ENCODE measurements around the gene TSPEAR.

Gene TSPEAR

DNA sequence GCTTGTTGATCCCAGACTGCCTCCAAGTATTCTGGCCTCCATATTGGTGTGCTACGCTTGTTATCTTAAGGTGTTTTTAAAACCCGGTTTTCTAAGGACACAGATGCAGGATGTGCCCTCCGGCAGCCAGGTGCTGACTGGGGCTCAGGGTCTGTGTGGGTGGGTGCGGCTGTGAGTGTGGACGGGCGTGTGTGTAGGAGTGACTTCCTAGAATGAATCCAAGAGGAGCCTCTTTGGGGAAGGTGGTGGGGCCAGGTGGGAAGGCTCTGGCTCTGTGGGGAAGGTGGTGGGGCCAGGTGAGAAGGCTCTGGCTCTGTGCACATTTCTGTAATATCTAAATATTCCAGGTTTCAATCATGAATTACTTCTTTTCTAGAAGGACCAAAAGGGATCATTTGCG is 12.8 kb upstream of the TSPEAR start:
- Histone ChIP-seq H3F3A (ENCODE audit: insufficient read depth) (no peaks in the 10 kb centered on the region), H3K36me3 (ENCODE audit: low read length) (no peaks in the 10 kb centered on the region), H4K20me1 (ENCODE audit: low read depth, low read length) (no peaks in the 10 kb centered on the region), H3K27me3 (ENCODE audit: low read length) (0 out of 2 replicates have a peak, but pooled peaks cover 4% of the 10 kb centered on the region), H3K9ac (ENCODE audit: low read length) (no peak overlapping the region), H2AFZ (ENCODE audit: low read depth, low read length, severe bottlenecking) (no peak overlapping the region), H3K27ac (ENCODE audit: low read depth, low read length) (no peak overlapping the region), H3K4me3 (ENCODE audit: insufficient read depth, low read length, poor library complexity, severe bottlenecking) (no peak overlapping the region), H3K4me2 (ENCODE audit: low read depth, low read length, poor library complexity, severe bottlenecking) (no peak overlapping the region), H3K9me2 (replicated peaks; ENCODE audit: insufficient read depth, low read length) (no peaks in the 10 kb centered on the region), H3K9me3 (ENCODE audit: insufficient read depth, low read length) (no peaks in the 10 kb centered on the region), H3K79me2 (ENCODE audit: insufficient read depth, low read length) (no peaks in the 10 kb centered on the region)
- no peak for TF ChIP-seq EZH2phosphoT487 (conservative IDR thresholded peaks at IDR 0.05; ENCODE audit: low read length)
- TF ChIP-seq, protein P1, sequence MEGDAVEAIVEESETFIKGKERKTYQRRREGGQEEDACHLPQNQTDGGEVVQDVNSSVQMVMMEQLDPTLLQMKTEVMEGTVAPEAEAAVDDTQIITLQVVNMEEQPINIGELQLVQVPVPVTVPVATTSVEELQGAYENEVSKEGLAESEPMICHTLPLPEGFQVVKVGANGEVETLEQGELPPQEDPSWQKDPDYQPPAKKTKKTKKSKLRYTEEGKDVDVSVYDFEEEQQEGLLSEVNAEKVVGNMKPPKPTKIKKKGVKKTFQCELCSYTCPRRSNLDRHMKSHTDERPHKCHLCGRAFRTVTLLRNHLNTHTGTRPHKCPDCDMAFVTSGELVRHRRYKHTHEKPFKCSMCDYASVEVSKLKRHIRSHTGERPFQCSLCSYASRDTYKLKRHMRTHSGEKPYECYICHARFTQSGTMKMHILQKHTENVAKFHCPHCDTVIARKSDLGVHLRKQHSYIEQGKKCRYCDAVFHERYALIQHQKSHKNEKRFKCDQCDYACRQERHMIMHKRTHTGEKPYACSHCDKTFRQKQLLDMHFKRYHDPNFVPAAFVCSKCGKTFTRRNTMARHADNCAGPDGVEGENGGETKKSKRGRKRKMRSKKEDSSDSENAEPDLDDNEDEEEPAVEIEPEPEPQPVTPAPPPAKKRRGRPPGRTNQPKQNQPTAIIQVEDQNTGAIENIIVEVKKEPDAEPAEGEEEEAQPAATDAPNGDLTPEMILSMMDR (IDR thresholded peaks at IDR 0.05; ENCODE audit: insufficient read depth, low read length, poor library complexity, severe bottlenecking), result no peak

DNA sequence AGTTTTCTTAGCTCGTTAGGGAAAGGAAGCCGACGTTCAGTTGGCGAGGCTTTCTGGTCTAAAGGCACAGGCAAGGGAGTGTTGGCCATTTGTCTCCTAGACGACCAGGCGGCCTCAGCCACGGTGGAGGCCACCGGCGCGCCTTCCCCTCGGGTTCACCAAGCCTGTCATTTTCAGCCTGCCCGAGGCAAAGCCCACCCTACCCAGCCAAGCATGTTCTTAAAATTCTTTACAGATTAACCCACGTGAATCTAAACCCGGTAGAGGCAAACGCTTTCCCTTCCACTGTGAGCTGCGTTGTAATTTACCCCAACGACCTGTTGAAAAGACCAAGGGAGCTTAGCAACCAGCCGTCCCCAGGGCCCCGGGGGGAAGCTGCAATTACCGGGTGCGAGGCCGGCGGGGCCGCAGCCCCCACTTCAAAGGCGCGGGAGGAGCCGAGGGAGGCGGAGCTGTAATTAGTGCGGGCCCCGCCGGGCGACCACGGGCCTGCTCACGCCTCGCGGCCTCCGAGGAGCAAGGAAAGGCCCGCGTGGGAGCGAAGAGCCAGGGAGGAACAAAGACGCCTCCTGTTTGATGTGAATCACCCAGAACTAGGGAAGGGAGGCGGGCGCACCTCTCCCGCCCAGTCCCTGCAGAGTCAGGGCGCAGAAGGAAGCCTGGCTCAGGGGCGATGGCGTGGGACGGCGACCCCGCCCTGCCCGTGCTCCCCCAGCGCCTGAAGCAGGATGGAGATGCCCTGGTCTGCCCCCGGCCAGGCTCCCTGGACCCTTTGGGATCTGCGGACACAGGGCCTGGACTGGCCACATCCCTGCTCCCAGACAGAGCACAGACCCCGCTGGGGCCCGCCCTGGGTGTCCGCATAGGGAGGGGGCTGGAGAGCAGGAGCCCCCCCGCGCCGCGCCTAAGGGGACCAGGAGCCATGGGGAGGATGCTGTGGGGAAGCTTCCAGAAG is 12.1 kb upstream of the TSPEAR start:
- no peak overlapping the region for H2AFZ ChIP-seq (ENCODE audit: low read depth, low read length, severe bottlenecking)
- 0 out of 2 replicates have a peak, but pooled peaks cover 4% of the 10 kb centered on the region for H3K27me3 ChIP-seq (ENCODE audit: low read length)
- no peaks in the 10 kb centered on the region for H3F3A ChIP-seq (ENCODE audit: insufficient read depth)
- no peak overlapping the region for H3K4me3 ChIP-seq (ENCODE audit: insufficient read depth, low read length, poor library complexity, severe bottlenecking)
- no peaks in the 10 kb centered on the region for H3K9me3 ChIP-seq (ENCODE audit: insufficient read depth, low read length)
- no peak overlapping the region for H3K27ac ChIP-seq (ENCODE audit: low read depth, low read length)
- no peaks in the 10 kb centered on the region for H3K79me2 ChIP-seq (ENCODE audit: insufficient read depth, low read length)
- TF ChIP-seq, protein P1 (IDR thresholded peaks at IDR 0.05; ENCODE audit: insufficient read depth, low read length, poor library complexity, severe bottlenecking), result no peak
- TF ChIP-seq EZH2phosphoT487 (conservative IDR thresholded peaks at IDR 0.05; ENCODE audit: low read length), result no peak
- H3K9ac ChIP-seq (ENCODE audit: low read length), result no peak overlapping the region
- H3K9me2 ChIP-seq (replicated peaks; ENCODE audit: insufficient read depth, low read length), result no peaks in the 10 kb centered on the region
- H3K4me2 ChIP-seq (ENCODE audit: low read depth, low read length, poor library complexity, severe bottlenecking), result no peak overlapping the region
- no peaks in the 10 kb centered on the region for H4K20me1 ChIP-seq (ENCODE audit: low read depth, low read length)
- H3K36me3 ChIP-seq (ENCODE audit: low read length), result no peaks in the 10 kb centered on the region

DNA sequence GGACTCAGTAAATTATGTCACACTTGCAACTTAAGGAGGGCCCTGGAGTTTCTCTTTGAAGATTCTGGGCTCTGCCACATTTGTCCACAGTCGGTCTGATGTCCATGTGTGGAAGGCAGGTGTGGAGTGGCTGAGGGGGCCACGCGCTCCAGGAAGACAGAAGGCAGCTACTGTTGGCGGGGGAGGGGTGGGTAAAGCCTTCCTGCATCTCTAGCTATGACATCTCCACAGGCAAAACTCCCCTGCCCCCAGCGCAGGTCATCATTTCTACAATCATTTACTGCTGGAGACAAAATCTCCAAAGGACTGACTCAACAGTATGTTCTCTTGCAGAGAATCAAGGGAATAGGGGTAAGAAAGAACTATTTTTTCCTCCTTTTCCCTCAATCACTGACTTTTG is 11.4 kb upstream of the TSPEAR start:
- Histone ChIP-seq H3K36me3 (ENCODE audit: low read length) (no peaks in the 10 kb centered on the region), H3F3A (ENCODE audit: insufficient read depth) (no peaks in the 10 kb centered on the region), H3K27ac (ENCODE audit: low read depth, low read length) (no peak overlapping the region), H3K9ac (ENCODE audit: low read length) (no peak overlapping the region), H3K9me2 (replicated peaks; ENCODE audit: insufficient read depth, low read length) (no peaks in the 10 kb centered on the region), H3K79me2 (ENCODE audit: insufficient read depth, low read length) (no peaks in the 10 kb centered on the region), H3K4me3 (ENCODE audit: insufficient read depth, low read length, poor library complexity, severe bottlenecking) (no peak overlapping the region), H3K9me3 (ENCODE audit: insufficient read depth, low read length) (no peaks in the 10 kb centered on the region), H2AFZ (ENCODE audit: low read depth, low read length, severe bottlenecking) (no peak overlapping the region), H3K27me3 (ENCODE audit: low read length) (0 out of 2 replicates have a peak, but pooled peaks cover 4% of the 10 kb centered on the region), H4K20me1 (ENCODE audit: low read depth, low read length) (no peaks in the 10 kb centered on the region), H3K4me2 (ENCODE audit: low read depth, low read length, poor library complexity, severe bottlenecking) (no peak overlapping the region)
- TF ChIP-seq, protein P1 (IDR thresholded peaks at IDR 0.05; ENCODE audit: insufficient read depth, low read length, poor library complexity, severe bottlenecking), result no peak
- TF ChIP-seq EZH2phosphoT487 (conservative IDR thresholded peaks at IDR 0.05; ENCODE audit: low read length), result no peak

Data from SU-DHL-6 (cell line).